ENCODE measurements around the gene GOLGA3.
"Not testable (repeated sequence)": the region's sequence is repeated elsewhere in the genome, so short reads cannot be mapped to it uniquely, and the experiment has no call there.

GOLGA3 gene

GRCh38 chr12:132775502-132776229 lies 53.0 kb downstream of the GOLGA3 start:
- no peak for FAIRE-seq

DNA sequence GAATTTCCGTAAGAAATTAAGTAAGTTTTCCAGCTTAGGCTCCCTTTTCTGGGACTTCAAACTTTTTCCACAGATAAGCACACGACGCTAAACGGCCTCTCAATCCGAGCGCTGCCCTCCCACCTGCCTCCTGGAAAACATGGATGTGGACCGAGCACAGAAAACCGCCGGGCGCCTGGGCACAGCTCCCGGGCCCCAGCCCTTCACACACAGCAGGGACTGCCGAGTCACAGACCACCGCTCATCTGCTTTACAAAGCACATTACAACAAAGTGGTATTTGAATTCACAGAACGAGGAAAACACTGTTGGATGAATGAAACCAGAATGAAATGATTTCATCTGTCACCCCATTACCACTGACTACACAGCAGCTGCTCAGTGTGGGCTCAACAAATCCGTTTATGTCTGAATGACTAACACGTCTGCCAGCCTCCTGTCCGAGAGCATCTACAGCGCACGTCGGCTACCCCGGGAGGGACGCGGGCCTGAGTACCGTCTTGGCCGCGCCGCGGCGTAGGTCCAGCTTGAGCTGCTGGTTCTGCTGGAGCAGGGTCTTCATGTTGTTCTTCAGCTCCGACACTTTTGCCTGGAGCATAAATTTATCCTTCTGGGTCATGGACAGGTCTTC lies 53.9 kb downstream of the GOLGA3 start:
- no peak for FAIRE-seq

DNA sequence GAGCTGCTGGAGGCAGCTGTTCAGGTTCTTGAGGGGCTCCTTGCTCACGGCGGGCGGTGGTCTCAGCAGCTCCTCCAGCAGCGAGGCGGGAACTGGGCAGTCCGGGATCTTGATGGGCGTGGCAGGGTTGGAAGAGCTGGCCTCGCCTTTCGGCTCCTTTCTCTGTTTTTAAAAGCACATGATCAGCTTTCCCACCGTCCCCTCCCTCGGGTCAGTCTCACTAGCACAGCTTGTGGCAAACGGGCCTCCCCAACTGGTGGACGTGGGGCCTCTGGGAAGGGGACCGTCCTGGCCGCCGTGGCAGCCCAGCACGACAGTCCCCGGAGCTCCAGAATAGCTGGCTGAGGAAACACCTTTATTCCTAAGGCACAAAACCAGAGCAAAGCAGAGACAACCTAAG lies 54.5 kb downstream of the GOLGA3 start:
- no peak for FAIRE-seq

DNA sequence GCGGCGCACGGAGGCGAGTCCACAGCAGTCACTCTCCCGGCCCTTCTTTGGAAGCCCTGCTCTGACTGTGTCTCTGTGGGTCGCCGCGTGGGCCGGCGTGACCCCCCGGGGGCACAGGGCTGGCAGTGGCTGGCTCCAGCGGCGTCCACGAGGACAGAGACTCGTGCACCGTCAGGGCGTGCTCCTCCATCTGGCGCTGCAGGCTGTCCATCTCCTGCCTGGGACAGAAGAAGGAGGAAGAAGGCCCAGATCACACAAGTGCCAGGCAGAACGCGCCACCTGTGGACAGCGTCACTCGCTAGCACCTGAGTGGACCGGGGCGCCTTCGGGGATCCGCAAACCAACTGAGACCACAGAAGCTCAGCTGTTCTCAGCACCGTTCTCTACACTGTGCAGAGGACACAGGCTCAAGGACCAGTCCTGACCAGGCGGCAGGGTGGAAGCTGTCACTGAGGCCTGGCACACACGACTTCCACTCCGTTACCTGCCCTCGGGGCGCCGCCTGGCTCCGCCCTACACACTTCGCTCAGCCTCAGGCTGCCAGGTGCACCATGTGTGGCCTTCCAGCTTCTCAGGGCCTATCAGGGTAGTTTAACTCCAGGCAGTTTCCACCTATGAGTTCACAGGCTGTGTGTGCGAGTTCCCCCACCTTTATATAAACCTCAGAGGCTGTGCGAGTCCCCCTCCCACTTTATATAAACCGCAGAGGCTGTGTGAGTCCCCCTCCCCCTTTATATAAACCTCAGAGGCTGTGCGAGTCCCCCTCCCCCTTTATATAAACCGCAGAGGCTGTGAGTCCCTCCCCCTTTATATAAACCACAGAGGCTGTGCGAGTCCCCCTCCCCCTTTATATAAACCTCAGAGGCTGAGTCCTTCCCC lies 55.4 kb downstream of the GOLGA3 start:
- no peak for FAIRE-seq

DNA sequence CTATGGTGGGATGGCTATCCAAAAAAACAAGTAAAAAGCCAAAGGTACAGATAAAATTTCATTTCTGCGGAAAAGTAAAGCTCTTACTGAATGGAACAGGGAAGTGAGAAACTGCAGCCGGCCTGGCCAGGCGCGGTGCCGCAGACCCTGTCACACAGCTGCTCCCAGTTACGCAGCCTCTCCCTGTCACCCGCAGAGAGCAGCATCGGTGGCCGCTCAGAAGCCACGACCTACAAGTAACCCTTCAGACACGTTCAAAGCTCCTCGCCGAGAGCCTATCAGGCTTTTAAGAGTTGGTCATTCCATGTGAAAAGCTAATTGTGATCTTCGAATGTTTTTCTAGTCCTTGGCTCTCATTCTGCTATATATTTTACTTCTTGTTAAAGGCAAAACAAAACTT lies 56.1 kb downstream of the GOLGA3 start:
- FAIRE-seq = no peak

DNA sequence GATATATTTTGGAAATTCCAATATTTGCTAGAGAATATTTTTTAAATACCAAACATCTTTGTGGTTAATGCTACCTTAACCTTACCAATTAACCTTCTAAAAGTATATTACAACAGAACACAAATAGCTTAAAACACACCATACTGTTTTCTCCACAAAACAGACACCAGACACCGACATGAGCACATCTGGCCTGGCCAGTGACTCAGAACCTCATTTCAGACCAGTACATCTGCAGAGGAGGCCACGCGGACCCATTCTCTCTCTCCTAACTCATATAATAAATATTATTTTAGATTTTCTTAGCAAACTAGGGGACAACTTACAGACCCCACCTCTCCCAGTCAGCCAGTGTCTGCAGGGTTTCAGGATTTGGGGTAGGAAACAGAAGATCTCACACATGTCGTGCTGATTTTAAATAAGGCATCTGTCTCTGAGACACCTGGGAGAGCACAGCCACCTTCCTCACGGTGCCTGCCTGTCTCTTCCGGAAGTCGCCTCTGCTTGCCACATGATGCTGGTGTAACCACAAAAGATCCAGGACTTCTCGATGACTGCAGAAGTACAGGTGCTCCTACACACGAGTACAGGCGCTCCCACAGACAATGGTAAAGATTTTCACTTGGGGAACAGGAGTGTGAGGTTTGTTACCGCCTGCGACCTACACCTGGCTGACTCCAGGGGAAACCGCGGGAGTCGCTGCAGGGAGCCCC lies 57.4 kb downstream of the GOLGA3 start:
- FAIRE-seq = no peak

DNA sequence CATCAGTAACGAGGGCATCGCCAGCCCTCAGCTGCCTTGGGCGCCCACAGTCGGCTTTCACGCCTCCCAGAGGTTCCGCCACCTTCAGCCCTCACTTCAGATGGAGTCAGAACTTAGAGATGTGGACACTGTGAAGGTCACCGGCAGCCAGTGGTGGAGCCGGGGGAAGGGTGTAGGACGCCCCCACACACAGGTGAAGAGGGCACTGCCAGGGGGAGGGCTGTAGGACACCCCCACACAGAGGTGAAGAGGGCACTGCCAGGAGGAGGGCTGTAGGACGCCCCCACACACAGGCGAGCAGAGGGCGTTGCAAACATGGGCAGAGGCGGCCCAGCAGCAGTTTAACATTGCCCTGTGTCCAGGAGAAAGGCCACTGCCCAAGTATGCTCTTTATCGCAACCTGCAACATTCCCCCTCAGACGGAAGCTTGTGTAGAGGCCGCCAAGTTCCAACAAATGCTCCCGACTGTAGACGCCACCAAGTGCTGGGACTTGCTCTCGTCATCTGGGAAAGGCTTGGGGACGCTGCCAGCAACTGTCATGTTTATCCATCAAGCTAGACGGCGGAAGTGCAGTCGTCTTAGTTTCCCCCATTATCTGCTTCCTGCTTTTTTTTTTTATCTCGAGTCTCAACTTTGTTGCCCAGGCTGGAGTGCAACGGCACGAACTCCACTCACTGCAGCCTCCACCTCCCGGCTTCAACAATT lies 62.1 kb downstream of the GOLGA3 start:
- no peak for FAIRE-seq

DNA sequence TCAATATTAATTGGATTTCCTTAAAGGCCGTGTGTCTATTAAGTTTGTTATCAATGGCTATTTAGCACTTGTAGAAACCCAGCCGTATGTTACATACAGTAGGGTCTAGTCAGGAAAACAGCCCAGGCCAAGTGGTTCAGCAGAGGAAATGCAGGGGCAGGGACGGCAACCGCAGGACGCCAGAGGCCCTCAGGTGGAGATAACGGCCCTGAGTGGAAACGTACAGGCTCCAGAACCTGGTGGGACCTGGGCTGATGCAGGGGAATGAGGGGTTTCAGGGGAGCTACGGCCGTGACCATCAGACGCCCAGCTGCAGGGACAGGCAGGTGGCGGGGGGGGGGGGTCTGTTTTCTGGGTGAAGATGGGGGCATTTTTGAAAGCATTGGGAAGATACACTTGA lies 63.3 kb downstream of the GOLGA3 start:
- no peak for FAIRE-seq

GRCh38 chr12:132764231-132764630 lies 64.4 kb downstream of the GOLGA3 start:
- FAIRE-seq = no peak

GRCh38 chr12:132761921-132762583 lies 66.6 kb downstream of the GOLGA3 start:
- FAIRE-seq = no peak

GRCh38 chr12:132761032-132761920 lies 67.4 kb downstream of the GOLGA3 start, which contains the start of gene ANKLE2:
ANKLE2 (minus strand) TSS chr12:132761832; CDS start chr12:132761798, 34 bp downstream.
- FAIRE-seq = no peak

DNA sequence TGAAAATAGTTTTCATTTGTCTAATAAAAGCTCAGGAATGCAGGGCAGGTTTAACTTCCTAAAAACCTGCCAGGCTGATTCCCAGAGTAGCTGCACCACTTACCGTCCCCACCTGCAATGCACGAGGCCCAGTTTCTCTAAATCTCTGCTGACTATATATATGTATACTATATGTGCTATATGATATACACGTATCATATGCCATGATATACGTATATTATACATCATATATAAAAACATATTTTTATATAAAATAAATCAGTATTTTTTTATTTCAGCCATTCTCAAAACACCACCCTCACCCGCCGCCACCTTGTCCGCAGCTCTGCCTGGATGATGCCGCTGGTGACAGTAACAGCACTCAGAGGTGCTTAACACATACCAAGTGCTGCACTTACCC lies 69.3 kb downstream of the GOLGA3 start:
- no peak for FAIRE-seq

- FAIRE-seq = not testable (repeated sequence)
These were observed 69.8 kb downstream of the GOLGA3 start for GRCh38 chr12:132758825-132759224.

GRCh38 chr12:132754160-132754932 lies 74.3 kb downstream of the GOLGA3 start:
- no peak for FAIRE-seq

GRCh38 chr12:132753670-132754069 lies 75.0 kb downstream of the GOLGA3 start:
- not testable (repeated sequence) for FAIRE-seq

GRCh38 chr12:132748319-132748718 lies 80.3 kb downstream of the GOLGA3 start:
- no peak for FAIRE-seq

DNA sequence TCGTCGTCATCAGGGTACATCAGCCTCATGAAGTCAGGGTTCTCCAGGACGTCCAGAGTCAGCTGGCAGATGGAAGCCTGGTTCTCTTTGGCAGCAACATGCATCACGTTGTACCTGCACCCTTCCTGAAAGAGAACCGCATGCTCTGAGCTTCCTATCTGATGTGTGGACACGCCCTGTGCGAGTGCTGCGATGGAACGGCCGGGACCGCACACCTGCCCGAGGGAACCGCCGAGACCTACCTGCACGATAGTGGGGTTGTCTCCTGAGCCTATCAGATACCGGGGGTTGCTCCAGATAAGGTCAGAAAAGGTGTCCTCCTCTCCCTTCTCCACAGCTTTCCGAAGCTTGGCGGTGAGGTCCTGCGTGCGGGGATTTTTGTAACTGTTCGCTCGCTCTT lies 80.8 kb downstream of the GOLGA3 start:
- no peak for FAIRE-seq

GRCh38 chr12:132747395-132747794 lies 81.3 kb downstream of the GOLGA3 start:
- FAIRE-seq = no peak

DNA sequence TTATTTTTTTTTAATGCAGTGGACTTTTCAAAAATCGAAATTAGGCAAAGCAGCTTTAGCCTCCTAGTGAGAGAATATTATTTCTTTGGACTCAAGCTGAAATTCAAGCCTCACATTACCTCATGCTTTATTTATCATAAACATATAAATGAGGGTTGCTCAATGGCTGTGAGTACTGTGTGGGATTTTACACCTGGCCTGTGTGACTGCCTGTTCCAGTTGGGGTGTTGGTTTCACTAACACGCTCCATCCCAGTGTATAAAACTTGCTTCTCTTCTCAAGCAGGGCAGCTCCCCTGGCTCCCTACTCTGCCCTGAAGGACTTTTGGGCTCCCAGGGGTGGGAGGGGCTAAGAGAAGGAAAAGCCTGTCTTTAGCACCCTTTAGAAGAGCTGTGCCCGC lies 82.1 kb downstream of the GOLGA3 start:
- no peak for FAIRE-seq

DNA sequence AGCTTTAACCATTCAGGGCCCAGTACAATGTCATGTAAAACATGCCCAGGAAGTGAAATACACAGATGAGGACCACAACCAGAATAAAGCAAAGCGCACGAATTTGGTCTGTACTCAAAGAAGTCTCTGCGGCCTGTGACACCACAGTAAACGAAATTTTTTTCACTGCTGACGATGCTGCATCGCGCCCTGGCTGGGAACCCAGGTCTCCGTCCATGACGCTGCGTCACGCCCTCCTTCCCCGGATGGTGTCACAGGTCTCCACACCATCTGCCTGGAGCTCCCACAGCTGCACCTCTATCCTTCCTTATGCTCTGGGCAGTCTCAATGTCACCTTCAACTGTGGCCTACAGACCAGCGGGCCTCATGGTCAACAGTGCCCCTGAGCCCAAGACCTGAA lies 84.8 kb downstream of the GOLGA3 start:
- FAIRE-seq = no peak

Measured in G401.6 (cell line).